GM19468 (cell line): ENCODE measurements around the gene MSANTD7.
"Not testable (repeated sequence)": the region's sequence is repeated elsewhere in the genome, so short reads cannot be mapped to it uniquely, and the experiment has no call there.

Source experiments
- ATAC-seq: cut with Tn5 transposase; IDR thresholded peaks from one replicate; pipeline ENCODE4 v1.9.1; 2021; ENCODE audit warnings: mild to moderate bottlenecking, moderate library complexity, moderate number of reproducible peaks; ENCODE audit not compliant: unreplicated experiment; ENCODE audit errors: extremely low read depth

The MSANTD7 gene, protein sequence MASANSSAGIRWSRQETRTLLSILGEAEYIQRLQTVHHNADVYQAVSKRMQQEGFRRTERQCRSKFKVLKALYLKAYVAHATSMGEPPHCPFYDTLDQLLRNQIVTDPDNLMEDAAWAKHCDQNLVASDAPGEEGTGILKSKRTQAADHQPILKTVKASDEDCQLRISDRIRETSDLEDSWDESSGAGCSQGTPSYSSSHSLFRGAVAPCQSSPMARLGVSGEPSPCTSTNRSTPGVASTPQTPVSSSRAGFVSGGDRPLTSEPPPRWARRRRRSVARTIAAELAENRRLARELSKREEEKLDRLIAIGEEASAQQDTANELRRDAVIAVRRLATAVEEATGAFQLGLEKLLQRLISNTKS

GRCh38 chr10:14837757-14838581 lies at the start of gene MSANTD7, which contains the start of the genes CDNF and HSPA14:
Gene MSANTD7, plus strand, starts transcription at chr10:14838306. Its CDS starts 3,979 bp downstream, at chr10:14842285.
Gene CDNF, minus strand, starts transcription at chr10:14838037. Its CDS starts 91 bp downstream, at chr10:14837946.
Gene HSPA14, plus strand, starts transcription at chr10:14838306. Its CDS starts 97 bp downstream, at chr10:14838403.
- ATAC-seq, result peak; percentile 83

DNA sequence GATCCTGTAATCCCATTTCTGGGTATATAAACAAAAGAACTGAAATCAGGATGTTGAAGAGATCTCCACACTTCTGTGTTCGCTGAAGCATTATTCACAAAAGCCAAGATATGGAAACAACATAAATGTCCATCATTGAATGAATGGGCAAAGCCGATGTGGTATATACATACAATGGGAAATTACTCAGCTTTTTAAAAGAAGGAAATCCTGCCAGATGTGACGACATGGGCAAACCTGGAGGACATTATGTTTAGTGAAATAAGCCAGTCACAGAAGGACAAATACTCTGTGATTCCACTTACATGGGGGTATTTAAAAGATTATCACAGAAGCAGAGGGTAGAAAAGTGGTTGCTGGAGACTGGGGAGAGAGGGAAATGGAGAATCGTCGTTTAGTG lies 39.5 kb upstream of the MSANTD7 start:
- no peak for ATAC-seq

DNA sequence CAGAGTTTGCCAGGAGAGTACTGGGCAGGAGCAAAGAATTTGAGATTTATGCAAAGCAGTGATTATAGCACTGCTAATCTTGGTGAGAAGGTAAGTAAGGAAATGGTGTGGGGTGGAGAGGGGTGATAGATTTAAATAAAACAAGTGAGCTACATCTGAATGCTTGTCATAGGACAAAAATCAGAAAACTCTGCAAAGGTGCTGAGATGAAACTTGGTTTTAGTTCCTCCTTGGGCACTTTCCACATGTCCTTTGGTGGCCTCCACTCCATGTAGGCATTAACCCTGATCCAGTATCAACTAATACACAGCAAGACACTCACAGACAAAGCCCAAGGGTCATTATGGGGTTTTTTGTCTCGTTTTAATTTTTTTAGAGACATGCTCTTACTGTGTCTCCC lies 37.7 kb upstream of the MSANTD7 start:
- ATAC-seq, result no peak

GRCh38 chr10:14801723-14802122 lies 36.4 kb upstream of the MSANTD7 start:
- no peak for ATAC-seq

DNA sequence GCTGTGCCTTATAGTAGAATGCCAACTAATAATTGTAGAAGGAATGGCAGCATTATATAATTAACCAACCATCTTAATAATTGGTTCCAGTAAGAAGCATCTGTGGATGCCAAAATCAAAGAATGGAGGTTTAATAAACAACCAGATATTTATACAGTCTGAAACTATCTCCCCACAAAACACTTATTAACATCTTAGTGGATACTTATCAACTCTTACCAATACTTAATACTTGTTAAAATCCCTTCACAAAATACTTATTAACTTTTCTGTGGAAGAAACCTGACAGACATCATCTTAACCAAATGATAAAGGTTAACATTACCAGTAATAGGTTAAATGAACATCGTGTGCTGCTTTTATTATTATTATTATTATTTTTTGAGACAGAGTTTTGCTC lies 34.3 kb upstream of the MSANTD7 start:
- no peak for ATAC-seq

DNA sequence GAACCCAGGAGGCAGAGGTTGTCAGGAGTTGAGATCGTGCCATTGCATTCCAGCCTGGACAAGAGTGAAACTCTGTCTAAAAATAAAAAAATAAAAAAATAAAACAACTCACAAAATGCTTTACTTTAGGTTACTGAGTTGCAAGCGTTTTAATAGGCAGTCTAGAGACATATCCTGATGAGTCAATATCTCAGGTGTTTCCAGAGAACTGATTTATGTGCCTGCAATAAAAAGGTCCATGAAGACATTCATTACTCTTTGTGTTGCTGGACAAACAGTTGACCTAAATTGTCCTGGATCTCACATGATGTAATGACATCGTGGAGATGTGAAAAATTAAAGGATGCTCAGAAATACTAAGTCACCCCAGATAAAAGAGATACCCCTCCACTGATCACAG lies 31.8 kb upstream of the MSANTD7 start:
- no peak for ATAC-seq

GRCh38 chr10:14810969-14811953 lies 26.8 kb upstream of the MSANTD7 start:
- no peak for ATAC-seq

- ATAC-seq, result no peak
Measured at GRCh38 chr10:14812271-14812670, 25.8 kb upstream of the MSANTD7 start.

DNA sequence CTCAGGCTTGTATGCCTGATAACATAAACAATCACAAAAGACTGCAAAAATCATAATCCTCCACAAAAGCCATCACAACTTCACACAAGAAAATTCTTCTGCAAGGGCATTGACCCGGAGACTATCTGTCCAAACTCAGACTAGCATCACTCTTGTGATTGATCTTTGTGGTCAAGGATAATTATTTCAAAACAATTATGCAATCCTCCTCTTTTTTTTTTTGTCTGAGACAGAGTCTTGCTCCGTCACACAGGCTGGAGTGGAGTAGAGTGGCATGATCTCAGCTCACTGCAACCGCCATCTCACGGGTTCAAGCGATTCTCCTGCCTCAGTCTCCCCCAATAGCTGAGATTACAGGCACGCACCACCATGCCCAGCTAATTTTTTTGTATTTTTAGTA lies 22.4 kb upstream of the MSANTD7 start:
- no peak for ATAC-seq

DNA sequence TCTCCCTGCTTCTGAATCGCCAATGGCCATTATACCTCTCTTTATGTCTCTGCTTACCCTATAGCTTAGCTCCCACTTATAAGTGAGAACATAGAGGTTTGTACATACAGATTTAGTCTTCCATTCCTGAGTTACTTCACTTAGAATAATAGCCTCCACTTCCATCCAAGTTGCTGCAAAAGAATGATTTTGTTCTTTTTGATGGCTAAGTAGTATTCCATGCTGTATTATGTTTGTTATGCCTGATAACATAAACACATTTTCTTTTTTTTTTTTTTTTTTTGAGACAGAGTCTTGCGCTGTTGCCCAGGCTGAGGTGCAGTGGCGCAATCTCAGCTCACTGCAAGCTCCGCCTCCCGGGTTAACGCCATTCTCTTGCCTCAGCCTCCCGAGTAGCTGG lies 21.4 kb upstream of the MSANTD7 start:
- ATAC-seq, result not testable (repeated sequence)

DNA sequence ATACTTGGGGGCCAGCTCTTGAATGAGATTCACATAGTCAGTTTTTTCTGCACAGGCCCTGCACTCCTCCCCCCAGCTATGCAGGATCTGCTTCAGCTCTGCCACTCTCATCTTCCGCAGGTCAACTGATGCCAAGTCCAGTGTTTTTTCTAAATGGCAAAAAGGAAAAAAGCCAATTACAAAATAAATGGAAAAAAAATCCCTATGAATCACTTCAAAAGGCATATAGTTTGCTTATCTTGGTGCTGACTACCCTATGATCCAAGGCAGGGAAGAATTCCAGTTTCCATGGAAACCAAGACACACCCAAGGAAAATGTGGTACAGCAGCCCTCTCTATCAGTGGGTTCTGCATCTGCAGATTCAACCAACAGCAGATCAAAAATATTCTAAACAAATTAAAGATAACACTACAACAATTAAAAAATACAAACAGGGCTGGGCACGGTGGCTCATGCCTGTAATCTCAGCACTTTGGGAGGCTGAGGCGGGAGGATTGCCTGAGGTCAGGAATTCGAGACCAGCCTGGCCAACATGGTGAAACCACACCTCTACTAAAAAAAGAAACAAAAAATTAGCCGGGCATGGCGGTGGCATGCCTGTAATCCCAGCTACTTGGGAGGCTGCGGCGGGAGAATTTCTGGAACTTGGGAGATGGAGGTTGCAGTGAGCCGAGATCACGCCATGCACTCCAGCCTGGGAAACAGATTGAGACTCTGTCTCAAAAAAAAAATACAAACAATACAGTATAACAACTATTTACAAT lies 17.9 kb upstream of the MSANTD7 start:
- ATAC-seq, result no peak

DNA sequence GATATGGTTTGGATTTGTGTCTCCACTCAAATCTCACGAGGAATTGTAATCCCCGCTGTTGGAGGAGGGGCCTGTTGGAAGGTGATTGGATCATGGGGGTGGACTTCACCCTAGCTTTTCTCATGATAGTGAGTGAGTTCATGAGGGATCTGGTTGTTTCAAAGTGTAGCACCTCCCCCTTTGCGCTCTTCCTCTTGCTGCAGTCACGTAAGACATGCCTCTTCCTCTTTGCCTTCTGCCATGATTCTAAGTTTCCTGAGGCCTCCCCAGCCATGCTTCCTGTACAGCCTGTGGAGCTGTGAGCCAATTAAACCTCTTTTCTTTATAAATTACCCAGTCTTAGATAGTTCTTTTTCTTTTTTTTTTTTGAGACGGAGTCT lies 17.3 kb upstream of the MSANTD7 start:
- no peak for ATAC-seq

GRCh38 chr10:14821635-14822375 lies 16.3 kb upstream of the MSANTD7 start:
- no peak for ATAC-seq

GRCh38 chr10:14822879-14823755 lies 15.0 kb upstream of the MSANTD7 start:
- ATAC-seq, result no peak

- no peak for ATAC-seq
Measured at GRCh38 chr10:14823966-14824365, 14.1 kb upstream of the MSANTD7 start.

- ATAC-seq, result no peak
Measured at GRCh38 chr10:14826076-14826829, 11.9 kb upstream of the MSANTD7 start.

GRCh38 chr10:14833106-14833505 lies 5.0 kb upstream of the MSANTD7 start:
- no peak for ATAC-seq
